Measurements from ENCODE around the gene VSIR. TPM values are rescaled to one million over a fixed set of nuclear protein-coding genes. Genes with fewer than 3 reads are reported as not detected.
A peak's percentile ranks its signal among the peaks of the same experiment; 100 is the strongest.

Gene VSIR
- total RNA-seq, 2 experiments from 2014 or later, result 86.2 to 91.4 TPM

DNA sequence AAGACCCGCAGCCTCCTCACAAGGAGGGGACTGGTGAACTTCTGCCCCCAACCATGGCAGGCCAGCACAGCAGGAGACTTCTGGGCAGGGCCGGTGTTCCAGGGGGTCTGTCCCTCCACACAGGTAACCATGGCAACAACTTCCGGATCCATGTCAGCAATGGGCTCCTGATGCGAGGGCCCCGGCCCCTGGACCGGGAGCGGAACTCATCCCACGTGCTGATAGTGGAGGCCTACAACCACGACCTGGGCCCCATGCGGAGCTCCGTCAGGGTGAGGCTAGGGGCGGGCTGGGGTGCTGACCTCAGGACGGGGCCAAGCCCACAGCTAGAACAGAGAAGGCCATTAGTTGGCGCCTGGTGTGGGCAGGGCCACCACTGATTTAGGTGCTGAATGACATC is 48.1 kb downstream of the VSIR start:
- DNase-seq, result no peak
- Histone ChIP-seq H3K9me3 (ENCODE audit: control insufficient read depth in 1 of 2, insufficient read depth in 1 of 2, low read length in 2 of 2) (no peaks in the 10 kb centered on the region), H3K4me3 (ENCODE audit: low read length) (no peak overlapping the region), H3K36me3 (ENCODE audit: insufficient read depth, low read length) (no peaks in the 10 kb centered on the region), H3K4me1 (ENCODE audit: insufficient read depth, low read length) (peaks cover 92% of the 10 kb centered on the region), H3K27me3 (ENCODE audit: control insufficient read depth in 1 of 2, insufficient read depth in 2 of 2, low read length in 2 of 2) (no peaks in the 10 kb centered on the region), H3K27ac (ENCODE audit: low read depth in 1 of 2, low read length in 2 of 2) (peak overlapping the region; percentile 74 to 88)
- Mint-ChIP-seq H3K9me3 (no peaks in the 10 kb centered on the region), H3K27me3 (no peaks in the 10 kb centered on the region), H3K36me3 (ENCODE audit: low read depth) (no peaks in the 10 kb centered on the region), H3K4me3 (no peak overlapping the region), H3K27ac (peak overlapping the region; percentile 96), H3K4me1 (ENCODE audit: low read depth) (peaks cover 76% of the 10 kb centered on the region)
- TF ChIP-seq CTCF (IDR thresholded peaks at IDR 0.05), result no peak
- POLR2A ChIA-PET, result interaction anchor here (0.5 to 14.4 kb wide), 7 partner anchors 11 to 551 kb away, joined by 3 to 252 read pairs (median 53); partner anchors contain the start of gene VSIR
- intact Hi-C loops (cut with DNase I, micrococcal nuclease), result no loop called here
- CTCF ChIA-PET, result interaction anchor here (0.9 to 3.5 kb wide), 5 partner anchors 10 to 48 kb away, joined by 3 to 25 read pairs (median 3); partner anchors contain the start of gene VSIR
- ATAC-seq (ENCODE audit: poor library complexity), result no peak

GRCh38 chr10:71724539-71724938 is 48.8 kb downstream of the VSIR start:
- Mint-ChIP-seq H3K27me3 (no peaks in the 10 kb centered on the region), H3K4me1 (ENCODE audit: low read depth) (peaks cover 72% of the 10 kb centered on the region), H3K36me3 (ENCODE audit: low read depth) (no peaks in the 10 kb centered on the region), H3K27ac (peak overlapping the region; percentile 55), H3K9me3 (no peaks in the 10 kb centered on the region), H3K4me3 (no peak overlapping the region)
- Histone ChIP-seq H3K9me3 (ENCODE audit: control insufficient read depth in 1 of 2, insufficient read depth in 1 of 2, low read length in 2 of 2) (no peaks in the 10 kb centered on the region), H3K36me3 (ENCODE audit: insufficient read depth, low read length) (no peaks in the 10 kb centered on the region), H3K27ac (ENCODE audit: low read depth in 1 of 2, low read length in 2 of 2) (peak overlapping the region; percentile 74 to 88), H3K27me3 (ENCODE audit: control insufficient read depth in 1 of 2, insufficient read depth in 2 of 2, low read length in 2 of 2) (no peaks in the 10 kb centered on the region), H3K4me3 (ENCODE audit: low read length) (no peak overlapping the region), H3K4me1 (ENCODE audit: insufficient read depth, low read length) (peaks cover 92% of the 10 kb centered on the region)
- intact Hi-C loops (cut with DNase I, micrococcal nuclease), result no loop called here
- TF ChIP-seq CTCF (IDR thresholded peaks at IDR 0.05), result no peak
- ChIA-PET POLR2A (interaction anchor here (0.8 to 7.7 kb wide), 3 partner anchors 15 to 48 kb away, joined by 4 to 98 read pairs (median 67); partner anchors contain the start of gene VSIR), CTCF (interaction anchor here (2.2 kb wide), 1 partner anchor 28 kb away, joined by 6 read pairs; no protein-coding TSS in a partner anchor)
- DNase-seq (no peak), ATAC-seq (ENCODE audit: poor library complexity) (no peak)

DNA sequence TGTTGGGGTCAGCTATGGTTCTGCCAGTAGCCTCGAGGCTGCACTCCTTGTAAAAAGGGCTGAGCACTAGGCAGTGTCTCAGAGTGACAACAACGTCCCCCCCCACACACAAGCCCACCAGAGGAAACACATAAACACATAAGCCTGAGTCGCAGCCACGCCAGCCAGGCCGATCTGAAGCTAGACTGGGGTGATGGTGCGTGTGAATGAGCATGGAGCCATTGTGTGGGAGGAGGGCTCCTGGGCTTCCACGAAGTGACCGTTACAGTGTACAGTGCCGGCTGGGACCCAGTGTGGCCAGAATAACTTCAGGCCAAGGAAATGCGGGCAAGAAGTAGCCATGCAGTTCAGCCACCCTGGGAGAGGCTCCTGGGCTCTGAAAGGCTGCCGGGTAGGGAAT is 50.0 kb downstream of the VSIR start:
- intact Hi-C loops (cut with DNase I, micrococcal nuclease), result no loop called here
- no peaks in the 10 kb centered on the region for H3K27me3 ChIP-seq (ENCODE audit: control insufficient read depth in 1 of 2, insufficient read depth in 2 of 2, low read length in 2 of 2)
- Mint-ChIP-seq H3K9me3 (no peaks in the 10 kb centered on the region), H3K4me1 (ENCODE audit: low read depth) (peaks cover 60% of the 10 kb centered on the region), H3K27ac (peak overlapping the region; percentile 69), H3K4me3 (no peak overlapping the region), H3K36me3 (ENCODE audit: low read depth) (no peaks in the 10 kb centered on the region), H3K27me3 (no peaks in the 10 kb centered on the region)
- no peak overlapping the region for H3K4me3 ChIP-seq (ENCODE audit: low read length)
- H3K4me1 ChIP-seq (ENCODE audit: insufficient read depth, low read length), result peaks cover 91% of the 10 kb centered on the region
- POLR2A ChIA-PET, result interaction anchor here (1.1 to 1.5 kb wide), 2 partner anchors 20 to 50 kb away, joined by 3 to 5 read pairs; partner anchors contain the start of gene VSIR
- H3K27ac ChIP-seq (ENCODE audit: low read depth in 1 of 2, low read length in 2 of 2), result no peak overlapping the region
- DNase-seq (no peak), ATAC-seq (ENCODE audit: poor library complexity) (no peak)
- CTCF ChIA-PET, result interaction anchor here (1.1 kb wide), 1 partner anchor 50 kb away, joined by 4 read pairs; the partner anchor contains the start of gene VSIR
- no peak for TF ChIP-seq CTCF (IDR thresholded peaks at IDR 0.05)
- no peaks in the 10 kb centered on the region for H3K36me3 ChIP-seq (ENCODE audit: insufficient read depth, low read length)
- no peaks in the 10 kb centered on the region for H3K9me3 ChIP-seq (ENCODE audit: control insufficient read depth in 1 of 2, insufficient read depth in 1 of 2, low read length in 2 of 2)
